Spleen (tissue), 11 donors: ENCODE measurements around the gene UBTFL1. TPM values are rescaled to one million over a fixed set of nuclear protein-coding genes. Genes with fewer than 3 reads are reported as not detected.

Source experiments
- DNase-seq: peaks from one replicate; pipeline ENCODE4 v3.0.0-alpha.2; 2020
- H3K27ac ChIP-seq, 8 donors: fragments of 200-600 bp; sonication (generic) in 7 of 8; 1 replicate in 4 of 8; 2 replicates in 4 of 8; pipeline versions ENCODE4 v1.5.0 to v1.8.0; 2016 to 2021; ENCODE audit warnings: inconsistent platforms in 4 of 8, mild to moderate bottlenecking in 4 of 8, moderate library complexity in 1 of 8
- H3K27me3 ChIP-seq, 7 donors: fragments of 200-600 bp; sonication (generic) in 6 of 7; replicated peaks in 1 of 7; 1 replicate in 4 of 7; 2 replicates in 3 of 7; pipeline versions ENCODE4 v1.5.0 to v1.8.0; 2016 to 2021; ENCODE audit warnings: inconsistent platforms in 3 of 7, mild to moderate bottlenecking in 1 of 7
- H3K36me3 ChIP-seq, 6 donors: fragments of 200-600 bp; sonication (generic) in 5 of 6; 1 replicate in 4 of 6; 2 replicates in 2 of 6; pipeline versions ENCODE4 v1.5.0 to v1.8.0; 2016 to 2021; ENCODE audit warnings: inconsistent platforms in 2 of 6
- H3K4me1 ChIP-seq, 6 donors: fragments of 200-600 bp; sonication (generic) in 5 of 6; 1 replicate in 3 of 6; 2 replicates in 3 of 6; pipeline versions ENCODE4 v1.5.0 to v1.8.0; 2016 to 2021; ENCODE audit warnings: inconsistent platforms in 3 of 6
- H3K4me3 ChIP-seq, 8 donors: fragments of 200-600 bp; sonication (generic) in 7 of 8; 1 replicate in 4 of 8; 2 replicates in 4 of 8; pipeline versions ENCODE4 v1.5.0 to v1.8.0; 2016 to 2021; ENCODE audit warnings: inconsistent platforms in 4 of 8, mild to moderate bottlenecking in 4 of 8, moderate library complexity in 2 of 8
- H3K9me3 ChIP-seq, 8 donors: fragments of 200-600 bp; sonication (generic) in 7 of 8; 1 replicate in 4 of 8; 2 replicates in 4 of 8; pipeline versions ENCODE4 v1.5.0 to v1.8.0; 2016 to 2021; ENCODE audit warnings: inconsistent platforms in 4 of 8
- CTCF ChIP-seq, 11 experiments: fragments of 200-600 bp in 7 of 11; fragments of 450-650 bp in 4 of 11; sonication (generic) in 4 of 11; IDR thresholded peaks in 8 of 11; conservative IDR thresholded peaks in 3 of 11; 1 replicate in 7 of 11; 2 replicates in 4 of 11; pipeline versions ENCODE4 v1.4.0 to v1.8.0; 2016 to 2021; ENCODE audit warnings: antibody characterized with exemption in 11 of 11, inconsistent platforms in 4 of 11, mild to moderate bottlenecking in 1 of 11
- POLR2A ChIP-seq, 3 donors: fragments of 450-650 bp; IDR thresholded peaks; one replicate each; pipeline ENCODE4 v1.5.1; 2017; ENCODE audit warnings: antibody characterized with exemption in 3 of 3, mild to moderate bottlenecking in 1 of 3
- POLR2AphosphoS5 ChIP-seq, 3 donors: sonication (generic); formaldehyde crosslinking; IDR thresholded peaks; one replicate each; pipeline ENCODE4 v1.5.1; 2017; ENCODE audit warnings: antibody characterized with exemption in 3 of 3
- WGBS, 5 donors: extraction: QIAGEN DNeasy Blood & Tissue Kit in 3 of 5; methylation state at CpG; one replicate each; pipeline versions ENCODE4 v1.1.5 to v1.1.7; 2013 to 2018; 5-methylcytosine and 5-hydroxymethylcytosine counted together
- intact Hi-C: fragments of 100-400 bp; cut with DNase I; formaldehyde crosslinking; loops from one replicate; pipeline ENCODE4 v1.15.0; 2023; ENCODE audit warnings: low total_unique reads
- polyA plus RNA-seq, 3 donors: library from polyadenylated mRNA; stranded (reverse); fragments of 200-250 nt; gene quantifications; one replicate each; pipeline ENCODE4 v1.2.1, GENCODE V29; 2013
- total RNA-seq, 7 donors: library from RNA; depleted of rRNA in 3 of 7; stranded (reverse); fragments of >200 nt in 3 of 7; fragmentation: NEBNext Ultra II Directional in 4 of 7; extraction: Animal tissue kit (Norgen Biotek cat#: 25700) in 4 of 7; gene quantifications; one replicate each; pipeline versions ENCODE4 v1.1.0 to v1.2.1, GENCODE V29; 2016 to 2021
- donor health status: healthy with polysubstance abuse.
- donor health status: DM: no; HTN: no; CAD: no; lungs with moderate emphysema.
- donor health status: DM: no; HTN: no; CAD: no.
- donor health status: Bipolar disorder and iron deficiency.
- donor health status: healthy.
- donor health status: DM: no; HTN: no; CAD: no.
- donor health status: DM: yes; HTN: yes; CAD: no.

Gene UBTFL1
- total and polyA plus RNA-seq, 10 donors = not detected

- Histone ChIP-seq H3K36me3 (no peaks in the 10 kb centered on the region), H3K4me3 (no peak overlapping the region), H3K9me3 (no peaks in the 10 kb centered on the region), H3K27me3 (no peaks in the 10 kb centered on the region), H3K4me1 (no peaks in the 10 kb centered on the region), H3K27ac (no peak overlapping the region)
- TF ChIP-seq POLR2AphosphoS5 (IDR thresholded peaks at IDR 0.05) = no peak
- no peak for TF ChIP-seq POLR2A (IDR thresholded peaks at IDR 0.05)
- no peak for TF ChIP-seq CTCF (IDR thresholded peaks at IDR 0.05 in 8 of 11, conservative IDR thresholded peaks at IDR 0.05 in 3 of 11)
- 19 to 53% (median 40%) methylated on average over 3 of the region's 3 CpGs for WGBS, 5 donors
- DNase-seq = no peak
- intact Hi-C loops = no loop called here
Measured at GRCh38 chr11:90100431-90100830, 14.7 kb downstream of the UBTFL1 start.

- intact Hi-C loops = no loop called here
- H3K36me3 ChIP-seq = no peaks in the 10 kb centered on the region
- H3K4me1 ChIP-seq = no peaks in the 10 kb centered on the region
- no peak overlapping the region for H3K4me3 ChIP-seq
- peak in 4 of 11 experiments; percentile 9 to 28 (median 22) for TF ChIP-seq CTCF (IDR thresholded peaks at IDR 0.05 in 8 of 11, conservative IDR thresholded peaks at IDR 0.05 in 3 of 11)
- no peak for TF ChIP-seq POLR2A (IDR thresholded peaks at IDR 0.05)
- TF ChIP-seq POLR2AphosphoS5 (IDR thresholded peaks at IDR 0.05) = no peak
- H3K27ac ChIP-seq = no peak overlapping the region
- H3K9me3 ChIP-seq = no peaks in the 10 kb centered on the region
- WGBS, 5 donors = 3 to 12% (median 7%) methylated on average over 2 of the region's 2 CpGs
- H3K27me3 ChIP-seq = no peaks in the 10 kb centered on the region
- no peak for DNase-seq
Measured at GRCh38 chr11:90113541-90113940, 27.8 kb downstream of the UBTFL1 start.

GRCh38 chr11:90120191-90120590, 34.4 kb downstream of the UBTFL1 start:
- Histone ChIP-seq H3K27ac (no peak overlapping the region), H3K36me3 (no peaks in the 10 kb centered on the region), H3K4me1 (no peaks in the 10 kb centered on the region), H3K9me3 (no peaks in the 10 kb centered on the region), H3K27me3 (no peaks in the 10 kb centered on the region), H3K4me3 (no peak overlapping the region)
- intact Hi-C loops = no loop called here
- no peak for DNase-seq
- TF ChIP-seq POLR2AphosphoS5 (IDR thresholded peaks at IDR 0.05) (no peak), CTCF (IDR thresholded peaks at IDR 0.05 in 8 of 11, conservative IDR thresholded peaks at IDR 0.05 in 3 of 11) (no peak), POLR2A (IDR thresholded peaks at IDR 0.05) (no peak)
- 93 to 100% (median 98%) methylated on average over 4 of the region's 4 CpGs for WGBS, 5 donors

GRCh38 chr11:90124371-90124770, 38.6 kb downstream of the UBTFL1 start:
- no peak overlapping the region for H3K4me3 ChIP-seq
- H3K4me1 ChIP-seq = no peaks in the 10 kb centered on the region
- no peak for TF ChIP-seq POLR2AphosphoS5 (IDR thresholded peaks at IDR 0.05)
- TF ChIP-seq POLR2A (IDR thresholded peaks at IDR 0.05) = no peak
- TF ChIP-seq CTCF (IDR thresholded peaks at IDR 0.05 in 8 of 11, conservative IDR thresholded peaks at IDR 0.05 in 3 of 11) = no peak
- WGBS, 5 donors = 46 to 63% (median 55%) methylated on average over 1 of the region's 1 CpG
- no peak for DNase-seq
- H3K27ac ChIP-seq = no peak overlapping the region
- intact Hi-C loops = no loop called here
- H3K27me3 ChIP-seq = no peaks in the 10 kb centered on the region
- H3K9me3 ChIP-seq = no peaks in the 10 kb centered on the region
- no peaks in the 10 kb centered on the region for H3K36me3 ChIP-seq
